Fibroblast of peridontal ligament (primary cell): ENCODE data around the gene NDUFB2.
"Not testable (repeated sequence)": the region's sequence is repeated elsewhere in the genome, so short reads cannot be mapped to it uniquely, and the experiment has no call there.

Source experiments
- DNase-seq: peaks from one replicate; pipeline ENCODE4 v3.0.0-alpha.2; 2010; ENCODE audit errors: extremely low read depth

Gene NDUFB2

GRCh38 chr7:140689199-140690152 lies 7.0 kb upstream of the NDUFB2 start:
- no peak for DNase-seq

- DNase-seq: no peak
Observed at GRCh38 chr7:140691376-140692045, 5.0 kb upstream of the NDUFB2 start.

- DNase-seq: not testable (repeated sequence)
Observed at GRCh38 chr7:140693849-140694248, 2.7 kb upstream of the NDUFB2 start.

GRCh38 chr7:140694592-140694991 lies 1.9 kb upstream of the NDUFB2 start:
- DNase-seq: no peak

GRCh38 chr7:140695381-140695780 lies 1.1 kb upstream of the NDUFB2 start:
- no peak for DNase-seq

GRCh38 chr7:140696024-140696679 lies 356 bp upstream of the NDUFB2 start:
- peak; percentile 83 for DNase-seq

- DNase-seq: peak; percentile 48
Observed at GRCh38 chr7:140697447-140698143, 1.1 kb downstream of the NDUFB2 start.

- no peak for DNase-seq
Observed at GRCh38 chr7:140698477-140698876, 2.0 kb downstream of the NDUFB2 start.

GRCh38 chr7:140702774-140703173 lies 6.3 kb downstream of the NDUFB2 start:
- DNase-seq: no peak

GRCh38 chr7:140704205-140704604 lies 7.7 kb downstream of the NDUFB2 start:
- no peak for DNase-seq

- DNase-seq: no peak
Observed at GRCh38 chr7:140707132-140707531, 10.6 kb downstream of the NDUFB2 start.

GRCh38 chr7:140708764-140709163 lies 12.3 kb downstream of the NDUFB2 start:
- DNase-seq: not testable (repeated sequence)

- DNase-seq: not testable (repeated sequence)
Observed at GRCh38 chr7:140712392-140712791, 15.9 kb downstream of the NDUFB2 start.

GRCh38 chr7:140714331-140715040 lies 18.0 kb downstream of the NDUFB2 start:
- DNase-seq: no peak

- no peak for DNase-seq
Observed at GRCh38 chr7:140719721-140720120, 23.2 kb downstream of the NDUFB2 start.

- no peak for DNase-seq
Observed at GRCh38 chr7:140722254-140722653, 25.7 kb downstream of the NDUFB2 start.

GRCh38 chr7:140723006-140723405 lies 26.5 kb downstream of the NDUFB2 start:
- DNase-seq: no peak

- DNase-seq: no peak
Observed at GRCh38 chr7:140723574-140723973, 27.1 kb downstream of the NDUFB2 start.

GRCh38 chr7:140724706-140725105 lies 28.2 kb downstream of the NDUFB2 start:
- no peak for DNase-seq

GRCh38 chr7:140726281-140726680 lies 29.8 kb downstream of the NDUFB2 start:
- peak; percentile 65 for DNase-seq

GRCh38 chr7:140732416-140732815 lies 35.9 kb downstream of the NDUFB2 start:
- DNase-seq: no peak
